ENCODE results near the gene NUP88. TPM values are rescaled to one million over a fixed set of nuclear protein-coding genes. Genes with fewer than 3 reads are reported as not detected.

NUP88 gene
- polyA plus RNA-seq, 1 donor (not counting 4 experiments of a cell fraction or from before 2014, with no cell fraction given), result 81.5 TPM

DNA sequence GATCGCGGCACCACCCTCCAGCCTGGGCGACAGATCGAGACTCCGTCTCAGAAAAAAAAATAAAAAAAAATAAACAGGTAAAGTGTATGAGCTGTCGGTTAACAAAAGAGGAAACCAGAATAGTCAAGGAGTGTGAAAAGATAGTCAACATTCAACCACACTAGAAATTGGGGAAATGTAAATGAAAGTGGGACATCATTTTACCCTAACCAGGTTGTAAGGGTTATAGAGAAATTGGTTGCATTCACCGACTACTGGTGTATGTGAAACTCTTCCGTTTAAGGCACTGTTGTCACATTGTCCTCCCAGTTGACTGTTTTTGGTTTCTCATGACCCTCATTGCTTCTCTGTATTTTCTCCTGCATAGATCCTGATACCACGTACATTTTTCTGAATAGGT, 74.5 kb downstream of the NUP88 start:
- no peak for TF ChIP-seq CTCF (optimal IDR thresholded peaks at IDR 0.05 in 1 of 3, IDR thresholded peaks at IDR 0.05 in 1 of 3, conservative IDR thresholded peaks at IDR 0.05 in 1 of 3; ENCODE audit: extremely low read depth in 1 of 3, insufficient read depth in 2 of 3, low read length in 3 of 3)
- TF ChIP-seq EZH2 (IDR thresholded peaks at IDR 0.05; ENCODE audit: low read length), result no peak
- Histone ChIP-seq H3K4me3 (ENCODE audit: control insufficient read depth in 2 of 3, extremely low read depth in 1 of 3, insufficient read depth in 2 of 3, low read depth in 1 of 3, low read length in 3 of 3) (no peak overlapping the region), H3K27me3 (ENCODE audit: control insufficient read depth, extremely low read depth, insufficient read depth, low read length) (no peaks in the 10 kb centered on the region), H3K4me1 (ENCODE audit: control insufficient read depth, extremely low read depth, insufficient read depth, low read length) (no peaks in the 10 kb centered on the region), H3K36me3 (ENCODE audit: control insufficient read depth in 2 of 2, extremely low read depth in 1 of 2, insufficient read depth in 2 of 2, low read length in 2 of 2) (peaks cover 3 to 10% of the 10 kb centered on the region in 2 experiments), H2AFZ (ENCODE audit: control insufficient read depth, low read length) (no peak overlapping the region), H4K20me1 (ENCODE audit: control insufficient read depth, extremely low read depth, insufficient read depth, low read length) (no peaks in the 10 kb centered on the region), H3K4me2 (ENCODE audit: control insufficient read depth, extremely low read depth, insufficient read depth, low read depth, low read length) (no peak overlapping the region), H3K9me3 (ENCODE audit: control insufficient read depth, low read depth, low read length) (no peaks in the 10 kb centered on the region), H3K9me1 (ENCODE audit: control insufficient read depth, extremely low read depth, insufficient read depth, low read length) (no peaks in the 10 kb centered on the region), H3K79me2 (ENCODE audit: control insufficient read depth, insufficient read depth, low read length) (no peaks in the 10 kb centered on the region), H3K9ac (ENCODE audit: control insufficient read depth, extremely low read depth, insufficient read depth, low read length) (no peak overlapping the region), H3K27ac (ENCODE audit: control insufficient read depth, insufficient read depth, low read length) (no peak overlapping the region)
- dilution Hi-C loops (cut with MboI; ENCODE audit: extremely low pct_ligation_motif_present, low sequenced_read_pairs), result no loop called here
- DNase-seq (ENCODE audit: low read depth, low spot score) (no peak), FAIRE-seq (peak; percentile 56)

Other genes starting within 250 kb of the NUP88 start
- gene ZNF594, start 227.8 kb downstream of the NUP88 start, polyA plus RNA-seq, result 0.67 to 2.1 TPM (median 1.7 TPM) in 3 replicates
- not detected in 3 replicates for gene SCIMP, start 184.8 kb downstream of the NUP88 start, polyA plus RNA-seq
- gene RABEP1, start 137.4 kb downstream of the NUP88 start, polyA plus RNA-seq, result 19.5 to 27.1 TPM (median 20.6 TPM) in 3 replicates
- gene RPAIN, start 520 bp upstream of the NUP88 start, polyA plus RNA-seq, result 18.5 to 22.5 TPM (median 22.1 TPM) in 3 replicates
- gene C1QBP, start 19.5 kb upstream of the NUP88 start, polyA plus RNA-seq, result 176 to 431 TPM (median 394 TPM) in 3 replicates
- 12.3 to 23.1 TPM (median 20.0 TPM) in 3 replicates for gene DHX33, start 49.3 kb upstream of the NUP88 start, polyA plus RNA-seq
- 57.8 to 83.6 TPM (median 64.8 TPM) in 3 replicates for gene DERL2, start 66.5 kb upstream of the NUP88 start, polyA plus RNA-seq
- gene MIS12, start 66.9 kb upstream of the NUP88 start, polyA plus RNA-seq, result 9.1 to 20.6 TPM (median 15.0 TPM) in 3 replicates
- 20.1 to 31.5 TPM (median 22.1 TPM) in 3 replicates for gene NLRP1, start 164.8 kb upstream of the NUP88 start, polyA plus RNA-seq